PC-9 (cell line): ENCODE measurements around the gene EGR4. TPM values are rescaled to one million over a fixed set of nuclear protein-coding genes. Genes with fewer than 3 reads are reported as not detected.

Experiments
- BruUV-seq: library from RNA; stranded (reverse); fragments of 400-500 nt; replicated peaks from 2 replicates; lab custom pipeline; 2021; lab: Mats Ljungman, UMichigan
- CTCF ChIA-PET: fragments of 300-600 bp; sonication (Branson Sonifier 250); formaldehyde crosslinking; loops from one replicate; lab custom pipeline; 2022; ENCODE audit warnings: antibody characterized with exemption; lab: Charles Lee
- POLR2A ChIA-PET: fragments of 300-600 bp; sonication (Branson Sonifier 250); formaldehyde crosslinking; loops from one replicate; lab custom pipeline; 2022; ENCODE audit warnings: antibody characterized with exemption; ENCODE audit not compliant: unreplicated experiment; lab: Charles Lee
- DNase-seq, 2 experiments: peaks; one replicate each; pipeline versions ENCODE4 v3.0.0 to v3.0.0-alpha.2; 2015 to 2022; ENCODE audit warnings: mixed read lengths in 1 of 2
- H2AFZ ChIP-seq: fragments of 200-600 bp; sonication (generic); 2 replicates; pipeline ENCODE4 v1.8.1; 2017; ENCODE audit warnings: antibody characterized with exemption
- H3F3A ChIP-seq: fragments of 200-600 bp; sonication (generic); 2 replicates; pipeline ENCODE4 v1.8.1; 2017; ENCODE audit warnings: antibody characterized with exemption, mild to moderate bottlenecking, low read depth; ENCODE audit not compliant: insufficient read depth
- H3K27ac ChIP-seq: fragments of 200-600 bp; sonication (generic); 2 replicates; pipeline ENCODE4 v1.6.1; 2016; ENCODE audit warnings: mixed run types
- H3K27me3 ChIP-seq: fragments of 200-600 bp; sonication (generic); 2 replicates; pipeline ENCODE4 v1.6.1; 2016; ENCODE audit warnings: low read depth, mixed run types; ENCODE audit not compliant: insufficient read depth
- H3K36me3 ChIP-seq: fragments of 200-600 bp; sonication (generic); 2 replicates; pipeline ENCODE4 v1.6.1; 2016; ENCODE audit warnings: low read depth, mixed run types
- H3K4me1 ChIP-seq: fragments of 200-600 bp; sonication (generic); replicated peaks from 2 replicates; pipeline ENCODE4 v1.6.1; 2016; ENCODE audit warnings: mixed run types; ENCODE audit not compliant: insufficient read depth
- H3K4me2 ChIP-seq: fragments of 200-600 bp; sonication (generic); 2 replicates; pipeline ENCODE4 v1.6.1; 2017; ENCODE audit warnings: mixed run types
- H3K4me3 ChIP-seq: fragments of 200-600 bp; sonication (generic); 2 replicates; pipeline ENCODE4 v1.6.1; 2016; ENCODE audit warnings: mixed run types
- H3K79me2 ChIP-seq: fragments of 200-600 bp; sonication (generic); 2 replicates; pipeline ENCODE4 v1.6.1; 2017; ENCODE audit warnings: low read depth, mixed run types
- H3K9me2 ChIP-seq: fragments of 200-600 bp; sonication (generic); 2 replicates; pipeline ENCODE4 v1.8.1; 2017; ENCODE audit warnings: mild to moderate bottlenecking; ENCODE audit not compliant: insufficient read depth
- H3K9me3 ChIP-seq: fragments of 200-600 bp; sonication (generic); 2 replicates; pipeline ENCODE4 v1.8.1; 2016; ENCODE audit warnings: low read depth; ENCODE audit not compliant: insufficient read depth
- H4K20me1 ChIP-seq: fragments of 200-600 bp; sonication (generic); 2 replicates; pipeline ENCODE4 v1.8.1; 2017; ENCODE audit not compliant: insufficient read depth
- CTCF ChIP-seq: fragments of 200-600 bp; sonication (generic); conservative IDR thresholded peaks from 2 replicates; pipeline ENCODE4 v1.6.1; 2017; ENCODE audit warnings: mixed run types, antibody characterized with exemption, mild to moderate bottlenecking, moderate library complexity
- EZH2 ChIP-seq: fragments of 200-600 bp; sonication (generic); IDR thresholded peaks from 2 replicates; pipeline ENCODE4 v1.8.0; 2017; ENCODE audit warnings: antibody characterized with exemption, low read depth
- intact Hi-C: fragments of 100-400 bp; cut with micrococcal nuclease; formaldehyde crosslinking; loops from one replicate; pipeline ENCODE4 v1.10.0; 2022; ENCODE audit not compliant: unreplicated experiment
- total RNA-seq: library from RNA; stranded (reverse); gene quantifications from 2 replicates; pipeline ENCODE4 v1.2.3, GENCODE V29; 2021

The EGR4 gene
- total RNA-seq, 1 experiment from 2014 or later: not detected

- H3K27ac ChIP-seq: no peak overlapping the region
- no peaks in the 10 kb centered on the region for H3K9me3 ChIP-seq
- H3K4me3 ChIP-seq: no peak overlapping the region
- H3K27me3 ChIP-seq: peaks cover 28% of the 10 kb centered on the region; the same call in 1 of the 2 replicates
- H3K4me1 ChIP-seq: no peaks in the 10 kb centered on the region
- H3K36me3 ChIP-seq: no peaks in the 10 kb centered on the region
- no peaks in the 10 kb centered on the region for H4K20me1 ChIP-seq
- H3K79me2 ChIP-seq: no peaks in the 10 kb centered on the region
- CTCF ChIA-PET: interaction anchor here (1.4 kb wide), 1 partner anchor 59 kb away, joined by 5 read pairs; no protein-coding TSS in a partner anchor
- intact Hi-C loops: no loop called here
- POLR2A ChIA-PET: no interaction called here
- DNase-seq: no peak
- BruUV-seq: no TSS peak
- H3F3A ChIP-seq: no peaks in the 10 kb centered on the region
- no peak for TF ChIP-seq CTCF
- TF ChIP-seq EZH2: no peak
- no peaks in the 10 kb centered on the region for H3K9me2 ChIP-seq
- no peak overlapping the region for H3K4me2 ChIP-seq
- no peak overlapping the region for H2AFZ ChIP-seq
These were observed 7.6 kb upstream of the EGR4 start for GRCh38 chr2:73300926-73301325.

GRCh38 chr2:73297586-73297985 is 4.2 kb upstream of the EGR4 start:
- Histone ChIP-seq H3K9me3 (no peaks in the 10 kb centered on the region), H4K20me1 (no peaks in the 10 kb centered on the region; the same call in 1 of the 2 replicates), H3F3A (peaks cover 5% of the 10 kb centered on the region; the same call in 1 of the 2 replicates), H3K79me2 (no peaks in the 10 kb centered on the region), H3K4me2 (no peak overlapping the region), H3K9me2 (no peaks in the 10 kb centered on the region), H2AFZ (no peak overlapping the region), H3K27ac (no peak overlapping the region), H3K4me3 (no peak overlapping the region), H3K27me3 (peaks cover 42% of the 10 kb centered on the region), H3K4me1 (0 out of 2 replicates have a peak, but pooled peaks cover 5% of the 10 kb centered on the region), H3K36me3 (no peaks in the 10 kb centered on the region)
- ChIA-PET CTCF (no interaction called here), POLR2A (no interaction called here)
- intact Hi-C loops: no loop called here
- TF ChIP-seq CTCF: no peak
- TF ChIP-seq EZH2: no peak
- no peak for DNase-seq
- BruUV-seq: no TSS peak

GRCh38 chr2:73297151-73297559 is 3.8 kb upstream of the EGR4 start:
- Histone ChIP-seq H3K27ac (no peak overlapping the region), H3K27me3 (peaks cover 42% of the 10 kb centered on the region), H3K4me2 (no peak overlapping the region), H3K4me1 (0 out of 2 replicates have a peak, but pooled peaks cover 5% of the 10 kb centered on the region), H3K9me3 (no peaks in the 10 kb centered on the region), H3K36me3 (no peaks in the 10 kb centered on the region), H3F3A (peaks cover 5% of the 10 kb centered on the region; the same call in 1 of the 2 replicates), H3K79me2 (no peaks in the 10 kb centered on the region), H3K4me3 (no peak overlapping the region), H2AFZ (no peak overlapping the region), H3K9me2 (no peaks in the 10 kb centered on the region), H4K20me1 (no peaks in the 10 kb centered on the region; the same call in 1 of the 2 replicates)
- CTCF ChIA-PET: no interaction called here
- no TSS peak for BruUV-seq
- intact Hi-C loops: no loop called here
- TF ChIP-seq EZH2: no peak
- TF ChIP-seq CTCF: no peak
- no peak for DNase-seq
- POLR2A ChIA-PET: no interaction called here
